GM18526 (cell line): ENCODE measurements around the gene CFAP100.

Experiments used
- POLR2A ChIP-seq: IDR thresholded peaks from 3 replicates; pipeline ENCODE4 v1.6.1; 2011; ENCODE audit not compliant: insufficient read length; ENCODE audit errors: extremely low read depth

The CFAP100 gene

DNA sequence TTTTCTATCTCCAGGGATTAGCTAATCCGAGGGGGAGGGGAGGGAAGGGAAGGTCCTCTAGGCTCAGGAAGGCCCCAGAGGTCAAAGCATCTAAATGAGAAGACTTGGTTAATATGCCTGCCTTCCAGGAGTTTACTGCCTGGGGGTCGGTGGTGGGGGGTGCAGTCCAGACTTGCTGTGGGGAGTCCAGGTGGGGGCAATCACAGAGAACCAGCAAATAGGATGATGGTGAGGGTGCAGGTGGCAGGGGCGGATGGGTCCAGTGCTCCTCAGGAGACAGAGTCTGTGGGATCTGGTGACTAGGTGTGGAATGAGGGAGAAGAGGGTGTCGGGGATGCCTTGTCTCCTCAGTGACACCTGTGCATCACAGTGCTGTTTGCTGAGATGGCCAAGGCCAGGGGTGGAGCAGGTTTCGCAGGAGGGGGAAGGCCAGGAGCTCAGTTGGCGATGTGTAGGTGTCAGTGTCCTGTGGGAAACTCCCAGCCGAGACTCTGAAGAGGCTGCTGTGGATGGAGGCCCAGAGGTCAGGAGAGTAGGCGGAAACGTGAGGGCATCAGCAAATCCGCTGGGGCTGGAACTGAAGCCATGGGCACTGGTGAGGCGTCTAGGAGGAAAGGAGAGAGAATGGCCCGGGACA, 8.1 kb downstream of the CFAP100 start:
- no peak for TF ChIP-seq POLR2A

DNA sequence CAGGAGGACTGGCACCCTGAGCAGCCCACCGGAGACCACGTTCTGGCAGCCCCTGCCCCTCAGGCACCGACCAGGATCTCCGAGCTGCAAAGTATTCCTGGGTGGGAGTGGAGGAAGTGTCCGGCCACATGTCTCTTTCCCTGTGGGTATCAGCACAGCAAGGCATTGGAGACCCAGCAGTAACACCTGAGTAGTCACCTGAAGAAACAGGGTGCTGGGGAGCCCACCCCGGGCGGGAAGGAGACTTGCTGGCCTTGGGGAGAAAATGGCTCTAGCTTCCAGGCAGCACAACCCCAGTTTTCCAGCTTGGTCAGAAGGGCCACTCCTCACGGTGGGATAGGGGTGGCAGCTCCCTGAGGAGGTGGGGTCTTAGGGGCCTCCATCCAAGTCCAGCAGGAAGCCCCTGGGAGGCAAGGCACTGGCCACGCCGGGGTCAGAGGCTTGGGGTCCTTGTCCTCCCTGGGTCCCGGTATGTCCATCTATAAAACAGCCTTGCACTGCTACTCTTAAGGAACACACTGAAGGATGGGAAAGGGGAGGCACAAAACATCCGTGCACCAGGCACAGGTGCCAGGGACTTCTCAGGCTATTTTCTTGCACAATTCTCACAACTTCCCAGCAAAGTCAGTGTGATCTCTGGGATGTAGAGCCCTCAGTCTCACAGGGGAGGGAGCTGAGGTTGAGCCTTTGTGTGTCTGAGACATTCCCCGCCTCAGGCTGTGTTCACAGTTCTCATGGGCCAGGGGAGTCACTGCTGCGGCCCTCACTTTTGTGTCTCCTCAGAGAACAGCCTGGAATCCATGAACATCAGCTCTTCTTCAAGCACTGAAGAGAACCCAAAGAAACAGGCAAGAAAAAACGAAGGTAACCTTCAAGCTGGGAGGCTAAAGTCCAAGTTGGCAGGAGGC, 11.9 kb downstream of the CFAP100 start:
- no peak for TF ChIP-seq POLR2A

DNA sequence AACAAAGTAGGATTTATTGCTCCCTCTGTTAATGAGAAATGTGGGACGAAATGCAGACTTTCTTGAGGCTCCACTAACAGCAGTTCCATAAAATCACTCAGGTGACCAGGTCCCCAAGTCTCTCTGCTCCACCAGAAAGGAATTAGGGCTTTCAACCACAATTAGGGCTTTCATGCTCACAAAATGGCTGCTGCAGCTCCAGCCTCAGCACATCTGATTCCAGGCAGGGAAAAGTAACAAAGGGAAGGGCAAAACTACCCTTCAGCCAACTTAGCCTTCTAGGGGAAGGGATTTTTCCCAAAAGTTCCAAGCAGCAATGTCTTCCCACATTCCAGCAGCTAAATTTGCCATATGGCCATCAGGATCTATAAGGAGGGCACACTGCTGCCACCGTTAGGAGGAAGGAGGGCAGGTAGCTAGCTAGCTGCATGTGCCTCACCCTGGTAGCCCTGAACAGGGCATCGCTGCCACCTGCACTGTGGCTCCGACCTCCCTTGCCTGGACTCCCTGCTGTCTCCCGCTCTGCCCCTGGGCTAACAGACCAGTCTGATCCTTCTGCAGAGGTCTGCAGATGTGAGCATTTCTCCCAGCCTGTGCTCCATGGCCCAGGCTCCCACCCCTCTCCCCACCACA, 12.8 kb downstream of the CFAP100 start:
- TF ChIP-seq POLR2A: no peak

DNA sequence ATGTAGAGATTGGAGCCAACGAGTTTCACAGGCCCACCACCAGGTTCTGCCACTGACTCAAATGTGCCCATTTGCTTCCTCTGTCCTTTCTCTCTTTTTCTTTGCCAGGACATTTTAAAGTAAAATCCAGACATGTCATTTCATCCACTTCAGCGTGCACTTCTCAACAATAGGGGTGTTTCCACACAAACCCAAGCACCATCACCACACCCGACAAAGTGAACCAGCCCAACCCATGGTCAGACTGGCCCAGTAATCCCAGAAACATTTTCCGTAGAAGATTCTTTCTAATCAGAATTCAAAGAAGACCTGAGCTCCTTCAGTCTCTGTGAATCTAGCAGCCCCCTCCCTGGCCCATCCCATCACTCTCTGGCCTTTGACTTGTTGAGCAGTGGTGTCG, 13.4 kb downstream of the CFAP100 start:
- TF ChIP-seq POLR2A: no peak

DNA sequence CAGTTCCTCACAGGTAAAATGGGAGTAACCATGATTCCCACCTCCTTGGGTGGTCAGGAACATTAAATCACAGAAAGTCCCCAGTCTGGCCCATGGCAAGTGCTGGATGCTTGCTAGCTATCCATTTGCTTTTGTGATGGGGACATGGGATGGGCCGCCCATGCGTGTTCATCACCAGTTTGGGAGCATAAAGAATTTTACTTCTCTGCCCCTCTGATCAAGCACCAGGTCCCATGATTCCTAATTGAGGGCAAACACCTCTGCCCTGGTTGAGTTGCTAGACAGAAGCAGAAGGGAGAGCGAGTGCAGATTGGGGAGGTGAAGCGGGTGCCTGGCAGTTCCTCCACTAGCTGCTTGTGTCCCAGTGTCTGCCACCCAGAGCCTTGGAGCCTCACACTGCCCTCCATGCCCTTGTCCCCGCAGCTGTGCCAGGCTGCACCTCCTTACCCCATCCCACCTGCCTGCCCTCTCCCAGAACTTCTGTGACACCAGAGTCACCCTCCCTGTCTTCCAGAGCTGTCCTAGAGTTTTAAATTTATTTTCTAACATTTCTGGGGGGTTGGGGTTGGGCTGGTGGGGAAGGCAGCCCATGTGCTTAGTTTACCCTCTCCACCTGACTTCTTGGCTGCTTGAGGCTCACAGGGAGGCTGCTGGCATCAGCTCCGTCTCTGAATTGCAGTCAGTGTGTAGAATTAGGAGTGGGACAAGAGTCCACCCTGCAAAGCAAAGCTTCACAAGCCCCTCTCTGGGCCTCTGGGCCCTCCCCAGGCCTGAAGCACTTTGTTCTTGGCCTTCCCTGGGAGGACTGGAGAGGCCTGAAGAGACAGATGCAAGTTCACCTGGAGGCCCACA, 18.4 kb downstream of the CFAP100 start:
- no peak for TF ChIP-seq POLR2A

DNA sequence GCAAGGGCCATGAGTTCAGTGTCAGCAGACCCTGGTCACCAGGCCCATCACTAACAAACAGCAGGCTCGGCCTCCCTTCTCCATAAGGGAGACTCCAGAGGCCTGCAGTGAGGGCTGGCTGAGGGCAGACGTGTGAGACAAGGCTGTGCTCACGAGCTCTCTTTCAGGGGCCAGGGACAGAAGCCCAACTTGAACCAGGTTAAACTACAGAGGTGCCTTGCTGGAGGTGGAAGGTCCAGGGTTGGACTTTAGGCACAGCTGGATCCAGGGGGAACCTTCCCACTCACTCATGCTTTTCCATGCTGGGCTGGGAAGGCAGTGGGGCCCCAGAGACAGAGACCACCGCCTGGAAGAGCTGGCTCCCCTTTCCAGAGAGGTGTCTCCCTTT, 19.0 kb downstream of the CFAP100 start:
- no peak for TF ChIP-seq POLR2A

DNA sequence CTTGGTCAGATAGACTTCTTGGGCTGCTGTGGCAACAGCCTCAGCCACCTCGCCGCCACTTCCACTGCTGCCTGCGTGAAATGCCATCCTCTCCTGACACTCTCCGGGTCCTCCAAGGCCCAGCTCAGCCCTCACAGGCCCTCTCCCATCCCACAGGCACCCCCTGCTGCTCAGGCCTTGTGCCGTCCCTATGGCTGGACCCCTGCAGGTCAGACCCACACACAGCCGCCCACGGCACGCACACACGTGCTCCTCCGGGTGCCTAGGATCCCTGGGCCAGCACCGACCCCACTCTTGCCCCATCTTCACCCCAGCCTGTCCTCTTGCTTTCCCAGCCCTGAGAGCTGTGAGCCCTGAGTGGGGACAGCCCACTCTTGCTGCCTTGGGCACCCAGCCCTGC, 19.7 kb downstream of the CFAP100 start:
- no peak for TF ChIP-seq POLR2A

DNA sequence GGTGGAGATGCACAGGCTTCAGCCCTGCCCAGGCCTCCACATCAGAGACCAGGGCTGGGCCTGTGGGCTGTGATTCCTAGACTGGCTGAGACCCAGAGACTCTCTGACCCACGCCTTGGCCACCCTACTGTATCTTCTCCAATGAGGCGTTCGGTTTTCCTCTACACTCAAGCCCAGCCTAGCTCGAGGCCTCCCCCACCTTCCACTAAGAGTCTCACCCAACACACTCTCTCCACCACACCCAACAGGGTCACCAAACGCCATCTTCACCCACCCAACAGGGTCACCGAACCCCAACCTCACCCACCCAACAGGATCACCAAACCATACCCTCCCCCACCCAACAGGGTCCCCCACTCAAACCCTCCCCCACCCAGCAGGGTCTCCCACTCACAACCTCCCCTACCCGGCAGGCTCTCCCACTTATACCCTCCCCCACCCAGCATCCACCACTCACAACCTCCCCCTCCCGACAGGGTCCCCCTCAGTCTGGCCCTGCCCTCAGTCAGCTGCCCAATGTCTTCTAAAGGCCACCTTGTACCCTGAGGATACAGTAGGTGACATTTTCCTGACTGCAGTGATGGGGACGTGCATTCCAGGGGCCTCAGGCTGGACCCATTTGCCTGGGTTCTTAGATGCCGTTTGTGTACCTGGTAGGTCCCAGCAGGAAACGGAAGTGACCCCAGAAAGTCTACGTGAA, 20.4 kb downstream of the CFAP100 start:
- TF ChIP-seq POLR2A: no peak

DNA sequence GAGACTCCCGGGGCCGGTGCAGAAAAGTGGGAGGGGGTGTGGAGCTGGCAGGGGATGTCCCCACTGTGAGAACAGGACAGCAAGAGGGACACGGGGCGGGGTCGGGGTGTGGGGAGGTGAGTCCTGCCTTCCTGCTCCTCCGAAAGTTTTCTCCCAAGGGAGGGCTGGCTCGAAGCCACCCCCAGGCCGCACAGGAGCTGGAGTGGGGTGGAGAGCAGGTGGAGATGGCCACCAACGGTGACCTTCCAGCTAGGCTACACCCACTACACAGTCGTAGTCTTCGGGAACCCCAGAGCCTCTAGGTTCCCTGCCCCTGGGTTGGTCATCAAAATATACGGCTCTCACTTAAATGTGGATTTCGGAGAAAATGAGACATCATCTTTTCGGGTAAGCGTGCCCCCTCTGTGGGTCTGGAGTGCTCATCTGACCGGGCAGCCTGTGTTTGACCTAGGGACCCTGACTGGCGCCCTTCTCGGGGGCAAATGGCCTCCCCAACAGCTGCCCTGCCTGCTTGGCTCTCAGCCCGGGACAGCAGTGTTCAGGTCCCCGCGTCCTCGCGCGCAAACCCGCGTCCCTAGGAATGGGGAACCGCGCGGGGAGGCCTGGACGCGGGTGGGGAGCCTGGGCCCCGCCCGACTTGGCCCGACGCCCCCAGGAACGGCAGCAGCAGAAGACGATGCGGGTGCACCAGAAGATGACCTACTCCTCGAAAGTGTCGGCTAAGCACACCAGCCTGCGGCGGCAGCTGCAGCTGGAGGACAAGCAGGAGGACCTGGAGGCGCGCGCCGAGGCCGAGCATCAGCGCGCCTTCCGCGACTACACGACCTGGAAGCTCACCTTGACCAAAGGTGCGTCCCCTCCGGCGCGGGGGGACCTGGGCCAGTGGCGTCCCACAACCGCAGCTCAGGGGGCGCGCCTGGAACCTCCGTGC, 21.2 kb downstream of the CFAP100 start:
- no peak for TF ChIP-seq POLR2A

DNA sequence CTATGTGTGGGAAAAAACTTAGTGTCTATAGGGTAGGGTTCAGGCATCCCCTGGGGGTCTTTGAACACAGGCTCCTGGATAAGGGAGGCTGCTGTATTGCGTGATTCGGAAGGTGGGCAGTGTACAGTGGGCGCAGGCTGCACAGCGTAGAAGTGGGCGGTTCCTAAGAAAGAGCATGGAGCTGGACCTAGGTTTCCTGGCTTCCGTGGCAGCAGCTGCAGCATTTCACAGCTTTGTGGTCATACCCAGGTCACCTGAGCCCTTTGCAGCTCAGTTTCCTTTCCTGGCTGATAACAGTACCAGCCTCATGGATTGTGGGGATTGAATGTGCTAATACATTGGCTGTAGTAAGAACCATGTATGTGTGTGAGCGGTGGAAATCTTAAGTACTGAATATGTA, 22.2 kb downstream of the CFAP100 start:
- TF ChIP-seq POLR2A: no peak

DNA sequence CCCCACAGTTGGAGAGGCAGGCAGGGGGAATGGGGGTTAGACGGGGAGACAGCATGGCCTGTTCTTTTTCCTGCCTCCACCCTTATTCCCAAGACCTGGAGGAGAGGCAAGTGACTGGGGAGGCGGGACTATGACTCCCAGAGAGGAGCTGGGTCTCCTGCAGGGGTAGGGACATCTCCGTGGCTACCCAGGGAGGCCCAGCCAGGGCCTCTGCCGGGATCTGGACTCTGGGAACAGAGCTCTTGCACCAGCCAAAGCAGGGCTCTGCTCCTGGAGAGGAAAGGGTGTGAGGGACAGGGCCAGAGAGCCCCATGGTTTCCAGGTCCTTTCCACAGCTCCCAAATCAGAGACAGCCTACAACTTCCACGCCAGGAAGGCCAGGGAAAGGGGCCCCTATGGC, 22.8 kb downstream of the CFAP100 start:
- no peak for TF ChIP-seq POLR2A

DNA sequence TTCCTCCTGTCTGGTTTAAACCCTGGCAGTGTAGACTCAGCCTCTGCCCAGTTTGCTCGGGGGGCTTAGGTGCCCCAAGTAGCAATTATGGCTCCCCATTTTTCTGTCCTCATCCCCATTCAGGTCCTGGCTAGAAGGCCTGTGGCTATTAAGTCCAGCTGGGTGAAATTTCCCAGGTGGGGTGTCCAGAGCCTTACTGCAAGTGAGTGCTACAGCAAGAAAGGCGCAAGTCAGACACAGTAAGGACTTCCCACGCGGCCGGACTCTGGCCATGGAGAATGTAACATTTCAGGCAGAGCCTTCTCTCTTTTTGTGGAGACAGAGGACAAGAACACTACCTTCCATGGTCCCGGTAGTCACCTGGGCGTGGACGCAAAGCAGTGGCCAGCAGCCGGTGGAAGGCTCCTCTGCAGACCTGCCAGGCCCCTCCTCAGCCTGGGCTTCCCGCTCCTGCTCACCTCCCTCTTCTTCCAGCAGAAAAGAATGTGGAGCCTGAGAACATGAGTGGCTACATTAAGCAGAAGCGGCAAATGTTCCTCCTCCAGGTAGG, 23.3 kb downstream of the CFAP100 start:
- no peak for TF ChIP-seq POLR2A

DNA sequence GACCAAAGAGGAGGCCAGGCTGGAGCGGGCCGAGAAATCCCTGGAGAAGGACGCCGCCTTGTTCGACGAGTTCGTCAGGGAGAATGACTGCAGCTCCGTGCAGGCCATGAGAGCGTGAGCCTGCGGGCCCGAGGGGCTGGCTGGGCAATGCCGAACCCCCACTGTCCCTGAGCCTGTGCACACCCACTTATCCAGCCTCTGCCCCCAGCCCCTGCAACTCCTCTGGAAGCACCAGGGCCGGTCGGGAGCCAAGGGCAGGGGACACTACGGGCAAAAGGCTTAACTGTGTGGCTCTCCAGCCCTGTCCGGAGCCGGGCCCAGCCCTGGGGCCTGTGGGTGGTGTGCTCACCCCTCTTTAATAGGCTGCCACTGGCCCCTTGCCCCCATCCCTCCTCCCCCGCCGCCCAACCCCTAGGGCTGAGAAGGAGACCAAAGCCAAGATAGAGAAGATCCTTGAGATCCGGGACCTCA, 24.0 kb downstream of the CFAP100 start:
- TF ChIP-seq POLR2A: no peak
